ENCODE measurements around the gene NLRP11.
"Not testable (repeated sequence)": the region's sequence is repeated elsewhere in the genome, so short reads cannot be mapped to it uniquely, and the experiment has no call there.

NLRP11 gene

GRCh38 chr19:55766466-55766865 lies 65.3 kb downstream of the NLRP11 start:
- H3K27ac ChIP-seq (replicated peaks): no peak overlapping the region
- H3K4me3 ChIP-seq (replicated peaks; ENCODE audit: insufficient read depth, low read length): no peak overlapping the region
- TF ChIP-seq, protein P1, sequence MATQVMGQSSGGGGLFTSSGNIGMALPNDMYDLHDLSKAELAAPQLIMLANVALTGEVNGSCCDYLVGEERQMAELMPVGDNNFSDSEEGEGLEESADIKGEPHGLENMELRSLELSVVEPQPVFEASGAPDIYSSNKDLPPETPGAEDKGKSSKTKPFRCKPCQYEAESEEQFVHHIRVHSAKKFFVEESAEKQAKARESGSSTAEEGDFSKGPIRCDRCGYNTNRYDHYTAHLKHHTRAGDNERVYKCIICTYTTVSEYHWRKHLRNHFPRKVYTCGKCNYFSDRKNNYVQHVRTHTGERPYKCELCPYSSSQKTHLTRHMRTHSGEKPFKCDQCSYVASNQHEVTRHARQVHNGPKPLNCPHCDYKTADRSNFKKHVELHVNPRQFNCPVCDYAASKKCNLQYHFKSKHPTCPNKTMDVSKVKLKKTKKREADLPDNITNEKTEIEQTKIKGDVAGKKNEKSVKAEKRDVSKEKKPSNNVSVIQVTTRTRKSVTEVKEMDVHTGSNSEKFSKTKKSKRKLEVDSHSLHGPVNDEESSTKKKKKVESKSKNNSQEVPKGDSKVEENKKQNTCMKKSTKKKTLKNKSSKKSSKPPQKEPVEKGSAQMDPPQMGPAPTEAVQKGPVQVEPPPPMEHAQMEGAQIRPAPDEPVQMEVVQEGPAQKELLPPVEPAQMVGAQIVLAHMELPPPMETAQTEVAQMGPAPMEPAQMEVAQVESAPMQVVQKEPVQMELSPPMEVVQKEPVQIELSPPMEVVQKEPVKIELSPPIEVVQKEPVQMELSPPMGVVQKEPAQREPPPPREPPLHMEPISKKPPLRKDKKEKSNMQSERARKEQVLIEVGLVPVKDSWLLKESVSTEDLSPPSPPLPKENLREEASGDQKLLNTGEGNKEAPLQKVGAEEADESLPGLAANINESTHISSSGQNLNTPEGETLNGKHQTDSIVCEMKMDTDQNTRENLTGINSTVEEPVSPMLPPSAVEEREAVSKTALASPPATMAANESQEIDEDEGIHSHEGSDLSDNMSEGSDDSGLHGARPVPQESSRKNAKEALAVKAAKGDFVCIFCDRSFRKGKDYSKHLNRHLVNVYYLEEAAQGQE (IDR thresholded peaks at IDR 0.05; ENCODE audit: insufficient replicate concordance, low read depth): no peak
- TF ChIP-seq POLR2AphosphoS5 (IDR thresholded peaks at IDR 0.05; ENCODE audit: low read depth) (no peak), GABPA (IDR thresholded peaks at IDR 0.05; ENCODE audit: low read depth) (no peak), SPI1 (IDR thresholded peaks at IDR 0.05; ENCODE audit: borderline replicate concordance, low read depth) (no peak), CTCF (IDR thresholded peaks at IDR 0.05; ENCODE audit: insufficient read depth, low read length) (no peak)
- DNase-seq (ENCODE audit: low read depth in 1 of 2, low spot score in 1 of 2): no peak
- no peaks in the 10 kb centered on the region for H3K27me3 ChIP-seq (ENCODE audit: insufficient read depth, poor library complexity, severe bottlenecking)

- not testable (repeated sequence) for DNase-seq (ENCODE audit: low read depth in 1 of 2, low spot score in 1 of 2); H3K27ac ChIP-seq (replicated peaks); H3K4me3 ChIP-seq (replicated peaks; ENCODE audit: insufficient read depth, low read length)
These were observed 73.0 kb downstream of the NLRP11 start, which contains the start of gene RFPL4A for GRCh38 chr19:55758797-55759196. TSS of gene RFPL4A (plus strand) at chr19:55759097. CDS start at chr19:55761801, 2,704 bp downstream.

DNA sequence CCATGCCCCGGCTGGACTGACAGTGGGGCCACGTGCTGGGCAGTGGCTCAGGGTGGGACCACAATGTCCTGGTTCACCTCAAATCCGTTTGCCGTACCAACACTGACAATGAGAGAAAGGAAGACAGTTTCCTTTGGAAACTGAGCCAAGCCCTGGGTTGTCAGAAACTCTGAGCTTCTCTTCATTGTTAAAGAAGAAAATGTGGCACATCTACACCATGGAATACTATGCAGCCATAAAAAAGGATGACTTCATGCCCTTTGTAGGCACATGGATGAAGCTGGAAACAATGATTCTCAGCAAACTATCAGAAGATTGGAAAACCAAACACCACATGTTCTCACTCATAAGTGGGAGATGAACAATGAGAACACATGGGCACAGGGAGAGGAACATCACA lies 75.0 kb downstream of the NLRP11 start:
- not testable (repeated sequence) for H3K27ac ChIP-seq (replicated peaks); DNase-seq (ENCODE audit: low read depth in 1 of 2, low spot score in 1 of 2); H3K27me3 ChIP-seq (ENCODE audit: insufficient read depth, poor library complexity, severe bottlenecking)

More at GRCh38 chr19:55758797-55759196, 73.0 kb downstream of the NLRP11 start, which contains the start of gene RFPL4A:
- H3K27me3 ChIP-seq (ENCODE audit: insufficient read depth, poor library complexity, severe bottlenecking): not testable (repeated sequence)

GRCh38 chr19:55753401-55753800 lies 78.4 kb downstream of the NLRP11 start:
- TF ChIP-seq POLR2AphosphoS5 (IDR thresholded peaks at IDR 0.05; ENCODE audit: low read depth) (no peak), SPI1 (IDR thresholded peaks at IDR 0.05; ENCODE audit: borderline replicate concordance, low read depth) (no peak), CTCF (IDR thresholded peaks at IDR 0.05; ENCODE audit: insufficient read depth, low read length) (no peak), GABPA (IDR thresholded peaks at IDR 0.05; ENCODE audit: low read depth) (no peak)
- TF ChIP-seq, protein P1 (IDR thresholded peaks at IDR 0.05; ENCODE audit: insufficient replicate concordance, low read depth): no peak
- Histone ChIP-seq H3K27ac (replicated peaks) (no peak overlapping the region), H3K4me3 (replicated peaks; ENCODE audit: insufficient read depth, low read length) (no peak overlapping the region), H3K27me3 (ENCODE audit: insufficient read depth, poor library complexity, severe bottlenecking) (no peaks in the 10 kb centered on the region)
- no peak for DNase-seq (ENCODE audit: low read depth in 1 of 2, low spot score in 1 of 2)

More for the DNA sequence above, 75.0 kb downstream of the NLRP11 start:
- not testable (repeated sequence) for H3K4me3 ChIP-seq (replicated peaks; ENCODE audit: insufficient read depth, low read length)

GRCh38 chr19:55750715-55751114 lies 81.1 kb downstream of the NLRP11 start:
- no peak overlapping the region for H3K4me3 ChIP-seq (replicated peaks; ENCODE audit: insufficient read depth, low read length)
- no peak overlapping the region for H3K27ac ChIP-seq (replicated peaks)
- no peak for TF ChIP-seq GABPA (IDR thresholded peaks at IDR 0.05; ENCODE audit: low read depth)
- TF ChIP-seq CTCF (IDR thresholded peaks at IDR 0.05; ENCODE audit: insufficient read depth, low read length): no peak
- TF ChIP-seq, protein P1 (IDR thresholded peaks at IDR 0.05; ENCODE audit: insufficient replicate concordance, low read depth): no peak
- no peak for TF ChIP-seq POLR2AphosphoS5 (IDR thresholded peaks at IDR 0.05; ENCODE audit: low read depth)
- no peak for TF ChIP-seq SPI1 (IDR thresholded peaks at IDR 0.05; ENCODE audit: borderline replicate concordance, low read depth)
- no peaks in the 10 kb centered on the region for H3K27me3 ChIP-seq (ENCODE audit: insufficient read depth, poor library complexity, severe bottlenecking)
- no peak for DNase-seq (ENCODE audit: low read depth in 1 of 2, low spot score in 1 of 2)

Data from HL-60 (cell line).